Measurements from ENCODE around the gene AGMO.

The AGMO gene

GRCh38 chr7:15457990-15458955 is 103.5 kb downstream of the AGMO start:
- DNase-seq (ENCODE audit: low spot score): no peak

GRCh38 chr7:15452670-15453069 is 109.1 kb downstream of the AGMO start:
- DNase-seq (ENCODE audit: low spot score): no peak

- no peak for DNase-seq (ENCODE audit: low spot score)
These were observed 115.1 kb downstream of the AGMO start for GRCh38 chr7:15446722-15447121.

DNA sequence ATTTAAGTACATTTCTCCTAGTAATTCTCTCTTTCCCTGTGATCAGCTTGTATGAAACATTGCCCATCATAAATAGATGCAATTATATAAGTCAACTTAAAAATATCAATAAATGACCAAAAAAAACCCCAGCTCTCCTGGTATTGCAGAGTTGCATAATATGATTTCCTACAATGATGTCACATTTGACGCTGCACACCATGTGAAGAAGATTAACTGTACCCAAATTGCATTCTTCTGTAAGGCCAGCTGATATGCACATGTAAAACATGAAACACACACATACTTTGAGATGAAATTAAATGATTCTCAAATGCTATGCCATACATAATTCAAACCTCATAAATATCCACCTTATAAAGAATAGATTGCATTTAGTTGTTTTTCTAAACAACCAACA is 115.5 kb downstream of the AGMO start:
- no peak for DNase-seq (ENCODE audit: low spot score)

DNA sequence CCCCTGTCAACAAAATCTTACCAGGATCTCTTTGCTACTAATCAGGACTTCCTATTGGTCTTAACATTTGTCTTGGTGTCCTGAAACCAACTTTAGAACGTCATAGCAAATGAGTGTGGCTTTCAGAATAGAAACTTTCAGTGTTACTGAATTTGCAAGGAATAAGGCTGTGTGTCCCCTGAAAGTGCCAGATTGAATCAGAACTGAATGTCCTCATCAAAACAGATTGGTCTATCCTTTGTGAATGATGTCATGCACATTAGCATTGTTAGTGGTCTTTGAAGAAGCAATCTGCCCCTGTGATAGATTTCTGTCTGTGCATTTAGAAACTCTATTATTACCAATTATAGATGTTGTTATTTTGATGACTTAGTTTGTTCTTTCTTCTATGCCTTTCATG is 119.9 kb downstream of the AGMO start:
- DNase-seq (ENCODE audit: low spot score): no peak

- no peak for DNase-seq (ENCODE audit: low spot score)
These were observed 121.3 kb downstream of the AGMO start for GRCh38 chr7:15440482-15440881.

DNA sequence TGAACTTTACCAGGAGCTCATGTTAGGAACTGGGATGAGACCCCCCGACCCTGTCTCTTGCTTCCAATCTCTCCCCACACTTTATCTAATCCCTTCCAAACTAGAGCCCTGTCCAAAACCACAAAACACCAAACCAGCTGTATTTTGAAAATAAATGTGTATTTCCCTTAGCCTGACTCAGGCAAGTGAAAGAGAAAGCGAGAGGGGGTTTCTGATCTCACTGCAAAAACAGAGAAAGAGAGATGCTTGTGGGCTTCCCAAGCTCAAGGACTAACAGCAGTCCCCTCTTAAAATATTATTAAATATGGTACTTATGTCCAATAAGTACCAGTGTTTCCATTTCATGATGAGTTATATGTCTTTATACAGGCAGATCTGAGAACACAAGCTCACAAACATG is 122.0 kb downstream of the AGMO start:
- no peak for DNase-seq (ENCODE audit: low spot score)

- no peak for DNase-seq (ENCODE audit: low spot score)
These were observed 128.7 kb downstream of the AGMO start for GRCh38 chr7:15433151-15433550.

- DNase-seq (ENCODE audit: low spot score): no peak
These were observed 130.9 kb downstream of the AGMO start for GRCh38 chr7:15430911-15431310.

GRCh38 chr7:15430191-15430590 is 131.6 kb downstream of the AGMO start:
- DNase-seq (ENCODE audit: low spot score): no peak

DNA sequence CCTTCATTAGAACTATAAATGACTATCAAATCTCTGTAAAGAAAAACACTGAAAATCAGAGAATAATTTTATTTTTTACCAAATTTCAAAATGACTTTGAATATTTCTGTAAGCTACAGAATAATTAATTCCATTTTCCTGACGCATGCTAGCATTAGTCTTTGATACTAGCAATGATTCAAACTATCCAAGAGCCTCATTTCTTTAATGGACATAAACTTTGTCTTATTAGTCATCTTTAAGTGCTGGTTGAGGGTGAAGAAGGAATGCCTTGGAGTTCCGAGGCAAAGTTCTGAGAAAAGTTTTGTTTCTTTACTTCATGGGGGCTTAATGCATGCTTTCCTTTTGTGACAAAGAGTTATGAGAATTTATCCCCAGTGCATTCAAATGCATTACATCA is 137.3 kb downstream of the AGMO start:
- DNase-seq (ENCODE audit: low spot score): no peak

DNA sequence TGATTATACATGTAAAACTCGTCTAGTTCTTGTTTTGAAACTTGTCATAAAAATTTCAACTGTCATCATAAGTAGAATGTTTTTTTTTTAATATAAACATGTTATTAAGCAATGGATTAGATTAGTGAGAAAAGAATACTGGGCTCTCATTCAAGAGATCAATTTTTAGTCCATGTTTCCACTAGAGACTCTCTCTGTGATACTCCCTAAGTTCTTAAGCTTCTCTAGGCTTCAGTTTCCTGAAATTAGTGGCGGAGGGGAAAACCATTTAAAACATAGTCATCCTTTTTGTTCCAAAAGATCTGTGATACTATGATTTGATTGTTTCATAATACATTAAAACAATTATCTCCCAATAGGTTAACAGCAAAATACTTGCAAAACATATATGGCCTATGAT is 142.2 kb downstream of the AGMO start:
- DNase-seq (ENCODE audit: low spot score): no peak

- no peak for DNase-seq (ENCODE audit: low spot score)
These were observed 143.6 kb downstream of the AGMO start for GRCh38 chr7:15418264-15418663.

DNA sequence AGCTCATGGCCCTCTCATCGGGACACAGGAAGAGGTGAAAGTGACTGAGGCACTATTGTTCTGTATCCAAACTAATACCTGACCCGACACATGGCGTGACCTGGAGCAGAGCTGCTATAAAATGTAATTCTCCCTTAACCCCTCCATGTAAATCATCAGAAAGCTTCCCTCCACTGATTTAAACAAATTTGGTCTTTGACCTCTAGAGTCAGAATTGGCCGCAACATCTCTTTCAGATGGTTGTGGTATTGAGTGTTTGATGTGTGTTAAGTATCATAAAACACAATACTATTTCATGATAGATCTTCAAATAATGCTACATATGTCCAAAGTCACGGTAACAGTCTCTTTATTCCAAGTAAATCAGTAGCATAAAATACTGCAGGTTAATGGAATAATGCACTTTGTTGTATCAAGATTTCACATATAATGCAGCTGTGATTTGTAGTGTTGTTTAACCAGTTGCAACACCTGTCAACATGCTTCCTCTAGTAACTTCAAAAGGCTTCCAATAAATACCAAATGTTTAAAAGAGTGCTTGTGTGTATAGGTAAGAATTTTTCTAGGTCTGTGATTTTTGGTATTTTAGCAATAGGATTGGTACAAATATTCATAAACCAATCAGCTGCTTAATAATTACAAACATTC is 144.3 kb downstream of the AGMO start:
- no peak for DNase-seq (ENCODE audit: low spot score)

- no peak for DNase-seq (ENCODE audit: low spot score)
These were observed 150.8 kb downstream of the AGMO start for GRCh38 chr7:15411019-15411418.

DNA sequence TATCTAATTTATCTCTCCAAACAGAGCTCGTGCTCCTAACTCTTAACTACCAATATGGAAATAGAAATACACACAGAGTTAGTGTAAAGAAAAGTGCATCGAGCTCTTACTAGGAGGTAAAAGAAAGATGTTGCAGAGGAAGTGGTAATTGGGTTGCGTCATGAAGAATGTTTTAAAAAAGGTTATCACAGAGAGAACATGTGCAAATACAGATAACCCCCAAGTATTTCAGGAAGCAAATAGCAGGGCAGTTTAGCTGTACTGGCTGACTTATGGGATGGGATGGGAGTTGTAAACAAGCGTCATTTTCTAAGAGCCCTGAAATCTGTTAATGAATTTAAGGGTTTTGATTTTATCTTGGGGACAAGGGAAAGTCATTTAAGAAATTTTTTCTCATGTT is 153.9 kb downstream of the AGMO start:
- DNase-seq (ENCODE audit: low spot score): no peak

DNA sequence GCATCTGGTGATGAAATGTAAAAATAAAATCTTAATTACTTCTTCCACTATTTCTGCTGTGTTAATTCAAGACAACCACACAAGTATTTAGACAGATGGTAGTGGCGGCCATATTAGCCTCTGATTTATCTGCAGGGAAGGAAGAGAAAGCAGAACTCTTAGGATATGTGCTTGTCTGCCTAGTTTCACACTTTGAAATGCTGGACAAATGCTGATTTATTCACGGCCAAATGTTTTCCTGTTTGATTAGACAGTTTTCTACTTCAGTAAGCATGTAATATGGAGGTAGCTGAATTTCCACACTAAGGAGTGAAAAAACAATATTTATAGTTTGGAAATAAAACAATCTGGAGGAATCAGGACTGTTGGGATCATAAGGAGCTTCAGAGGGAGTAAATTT is 158.1 kb downstream of the AGMO start:
- no peak for DNase-seq (ENCODE audit: low spot score)

- DNase-seq (ENCODE audit: low spot score): no peak
These were observed 158.5 kb downstream of the AGMO start for GRCh38 chr7:15403315-15403714.

- DNase-seq (ENCODE audit: low spot score): no peak
These were observed 159.2 kb downstream of the AGMO start for GRCh38 chr7:15402436-15403136.

DNA sequence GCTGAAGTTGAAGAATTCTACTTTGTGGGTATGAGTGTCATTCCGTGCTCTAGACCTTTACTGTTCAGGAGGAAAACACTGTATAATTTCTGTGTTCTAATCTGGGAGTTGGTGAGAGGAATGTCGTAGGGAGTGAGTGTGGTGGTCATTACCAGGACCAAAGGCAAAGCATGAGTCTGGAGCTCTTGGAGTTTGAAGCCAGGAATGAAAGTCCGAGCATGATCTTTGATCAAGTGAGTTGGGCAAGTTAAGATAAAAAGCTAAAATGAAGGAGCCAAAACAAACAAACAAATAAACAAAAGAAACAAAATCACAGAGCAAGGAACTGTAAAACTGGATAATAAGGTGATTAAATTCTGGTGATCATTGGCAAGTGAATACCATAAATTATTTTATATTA is 161.4 kb downstream of the AGMO start:
- DNase-seq (ENCODE audit: low spot score): no peak

- no peak for DNase-seq (ENCODE audit: low spot score)
These were observed 162.4 kb downstream of the AGMO start for GRCh38 chr7:15399441-15399840.

DNA sequence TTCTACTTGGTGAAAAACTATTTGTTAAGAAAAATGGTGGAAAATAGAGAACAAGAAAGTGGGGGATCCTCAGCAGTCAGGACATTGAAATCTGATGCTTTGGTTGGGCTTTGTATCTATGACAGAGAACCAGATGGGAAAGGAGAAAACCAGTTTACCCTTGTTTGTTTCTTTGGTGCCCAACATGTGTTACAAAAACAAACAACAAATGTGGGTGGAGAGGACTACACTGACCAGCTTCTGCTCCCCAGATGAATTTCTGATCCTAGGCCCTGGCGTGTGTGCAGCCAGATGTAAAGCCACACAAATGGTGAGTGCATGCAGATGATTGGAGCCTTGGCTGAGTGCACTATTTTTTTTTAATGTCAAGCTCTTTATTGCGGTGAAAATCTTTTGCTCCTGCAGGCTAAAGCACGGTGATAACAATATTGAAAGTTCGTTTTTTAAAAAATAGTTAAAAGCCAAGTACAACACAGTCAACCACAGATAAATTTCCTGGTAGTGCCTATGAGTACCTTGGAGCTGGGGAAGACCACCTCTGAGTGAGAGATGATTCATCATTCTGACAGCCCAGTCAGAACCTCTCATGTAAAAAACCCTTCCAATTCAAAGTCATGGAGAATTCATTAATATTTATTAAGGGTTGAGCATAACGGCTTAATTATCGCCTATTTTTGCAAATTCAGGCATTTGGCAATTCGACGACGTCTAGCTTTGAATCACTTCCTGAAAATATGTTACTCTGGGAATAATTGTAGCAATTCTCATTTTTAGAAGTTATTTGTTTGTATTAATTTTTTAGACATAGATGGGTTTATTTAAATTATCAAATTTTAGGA is 163.7 kb downstream of the AGMO start:
- DNase-seq (ENCODE audit: low spot score): no peak
